B cell (primary cell): ENCODE measurements around the gene SMIM1. TPM values are rescaled to one million over a fixed set of nuclear protein-coding genes. Genes with fewer than 3 reads are reported as not detected.
"Not testable (repeated sequence)": the region's sequence is repeated elsewhere in the genome, so short reads cannot be mapped to it uniquely, and the experiment has no call there.

Experiments
- ATAC-seq: fragments of 200-7000 bp; cut with Tn5 transposase; one replicate; pipeline ENCODE4 v1.10.0; 2021; ENCODE audit warnings: low read depth, mild to moderate bottlenecking, moderate number of reproducible peaks, moderate library complexity
- CTCF ChIA-PET: fragments of 350-600 bp; sonication (Branson Sonifier 250); formaldehyde crosslinking; loops from one replicate; lab custom pipeline; 2021; ENCODE audit warnings: antibody characterized with exemption, inconsistent platforms; lab: Charles Lee
- POLR2A ChIA-PET: fragments of 350-600 bp; sonication (Branson Sonifier 250); formaldehyde crosslinking; loops from one replicate; lab custom pipeline; 2021; ENCODE audit warnings: antibody characterized with exemption; lab: Charles Lee
- DNase-seq: peaks from one replicate; pipeline ENCODE4 v3.0.0; 2013
- H2AFZ ChIP-seq: 2 replicates; pipeline ENCODE4 v1.6.1; 2012; ENCODE audit warnings: mild to moderate bottlenecking, low read depth, low read length; ENCODE audit not compliant: insufficient read depth, poor library complexity, severe bottlenecking
- H3K27ac ChIP-seq, 2 donors: 1 replicate in 1 of 2; 2 replicates in 1 of 2; pipeline ENCODE4 v1.5.1; 2012 to 2013; ENCODE audit warnings: low read length in 2 of 2, mild to moderate bottlenecking in 2 of 2, moderate library complexity in 1 of 2
- H3K27me3 ChIP-seq, 4 experiments: fragments of 200-600 bp in 1 of 4; sonication (generic) in 1 of 4; replicated peaks in 1 of 4; 1 replicate in 2 of 4; 2 replicates in 2 of 4; pipeline versions ENCODE4 v1.6.1 to v1.7.0; 2013 to 2016; ENCODE audit warnings: low read length in 3 of 4, mild to moderate bottlenecking in 2 of 4, mixed read lengths in 1 of 4, moderate library complexity in 1 of 4; ENCODE audit not compliant: insufficient read depth in 4 of 4, control insufficient read depth in 3 of 4; ENCODE audit errors: control extremely low read depth in 1 of 4
- H3K36me3 ChIP-seq, 2 experiments: replicated peaks in 1 of 2; 1 replicate in 1 of 2; 2 replicates in 1 of 2; pipeline versions ENCODE4 v1.6.1 to v1.7.1; 2013; ENCODE audit warnings: low read length in 1 of 2; ENCODE audit not compliant: insufficient read depth in 2 of 2, control insufficient read depth in 1 of 2; ENCODE audit errors: control extremely low read depth in 1 of 2, extremely low read depth in 1 of 2
- H3K4me1 ChIP-seq, 2 donors: fragments of 200-600 bp in 1 of 2; sonication (generic) in 1 of 2; 1 replicate in 1 of 2; 2 replicates in 1 of 2; pipeline versions ENCODE4 v1.5.1 to v1.6.1; 2013 to 2017; ENCODE audit warnings: low read length in 2 of 2; ENCODE audit not compliant: control insufficient read depth in 2 of 2, insufficient read depth in 2 of 2
- H3K4me2 ChIP-seq: replicated peaks from 2 replicates; pipeline ENCODE3; 2012; ENCODE audit warnings: mild to moderate bottlenecking, low read depth, low read length; ENCODE audit not compliant: poor library complexity, severe bottlenecking
- H3K4me3 ChIP-seq, 5 experiments: fragments of 200-600 bp in 1 of 5; sonication (generic) in 1 of 5; 1 replicate in 3 of 5; 2 replicates in 2 of 5; pipeline versions ENCODE4 v1.5.1 to v1.7.0; 2011 to 2016; ENCODE audit warnings: low read length in 4 of 5, mild to moderate bottlenecking in 4 of 5, low read depth in 2 of 5, control low read depth in 1 of 5, moderate library complexity in 1 of 5; ENCODE audit not compliant: insufficient read depth in 1 of 5; ENCODE audit errors: control extremely low read depth in 1 of 5, extremely low read depth in 1 of 5
- H3K79me2 ChIP-seq: fragments of 200-600 bp; sonication (generic); one replicate; pipeline ENCODE4 v1.6.0; 2016; ENCODE audit warnings: low read length; ENCODE audit not compliant: control insufficient read depth, insufficient read depth
- H3K9ac ChIP-seq: fragments of 200-600 bp; sonication (generic); 2 replicates; pipeline ENCODE4 v1.6.1; 2017; ENCODE audit warnings: mild to moderate bottlenecking, low read length, moderate library complexity
- H3K9me3 ChIP-seq, 3 donors: one replicate each; pipeline versions ENCODE4 v1.6.1 to v1.7.1; 2013; ENCODE audit warnings: low read length in 2 of 3; ENCODE audit not compliant: control insufficient read depth in 2 of 3, insufficient read depth in 1 of 3; ENCODE audit errors: control extremely low read depth in 1 of 3
- H4K20me1 ChIP-seq: 2 replicates; pipeline ENCODE4 v1.6.0; 2012; ENCODE audit warnings: mild to moderate bottlenecking, low read length; ENCODE audit not compliant: insufficient read depth, control insufficient read depth, poor library complexity, severe bottlenecking
- H3K27ac Mint-ChIP-seq: one replicate; pipeline ENCODE4 v1.8.0; 2021; ENCODE audit warnings: mixed read lengths
- H3K27me3 Mint-ChIP-seq: one replicate; pipeline ENCODE4 v1.8.0; 2021; ENCODE audit warnings: mixed read lengths
- H3K4me1 Mint-ChIP-seq: one replicate; pipeline ENCODE4 v1.8.0; 2021; ENCODE audit warnings: mixed read lengths
- H3K4me3 Mint-ChIP-seq: one replicate; pipeline ENCODE4 v1.8.0; 2021; ENCODE audit warnings: mixed read lengths
- H3K9me3 Mint-ChIP-seq: one replicate; pipeline ENCODE4 v1.8.0; 2022; ENCODE audit warnings: mixed read lengths; ENCODE audit not compliant: insufficient read depth
- EZH2 ChIP-seq: IDR thresholded peaks from 2 replicates; pipeline ENCODE4 v1.6.1; 2012; ENCODE audit warnings: borderline replicate concordance, low read depth, mild to moderate bottlenecking, moderate library complexity, low read length; ENCODE audit not compliant: insufficient read depth, poor library complexity, severe bottlenecking
- WGBS: methylation state at CpG from one replicate; pipeline ENCODE4 v1.1.5; 2013; ENCODE audit warnings: missing lambda C conversion rate; ENCODE audit not compliant: insufficient coverage; 5-methylcytosine and 5-hydroxymethylcytosine counted together
- intact Hi-C: fragments of 100-400 bp; cut with micrococcal nuclease; formaldehyde crosslinking; loops from one replicate; pipeline ENCODE4 v1.10.0; 2022
- polyA plus RNA-seq: library from polyadenylated mRNA; depleted of rRNA; stranded (reverse); fragments of >200 nt; gene quantifications from 2 replicates; pipeline ENCODE4 v1.2.3, GENCODE V29; 2012
- total RNA-seq, 2 donors: library from RNA; stranded (reverse); fragments of 120-200 nt in 1 of 2; gene quantifications; 1 replicate in 1 of 2; 2 replicates in 1 of 2; pipeline versions ENCODE4 v1.2.3 to v1.2.4, GENCODE V29; 2013 to 2022
- TF ChIP-seq, protein P1 (sequence below): fragments of 200-600 bp; IDR thresholded peaks from one replicate; pipeline ENCODE4 v1.8.0; 2022; ENCODE audit warnings: antibody characterized with exemption, mild to moderate bottlenecking

Gene SMIM1
- total and polyA plus RNA-seq, 2 donors (not counting 1 experiment from before 2014, with no cell fraction given) = 2.6 to 9.0 TPM

DNA sequence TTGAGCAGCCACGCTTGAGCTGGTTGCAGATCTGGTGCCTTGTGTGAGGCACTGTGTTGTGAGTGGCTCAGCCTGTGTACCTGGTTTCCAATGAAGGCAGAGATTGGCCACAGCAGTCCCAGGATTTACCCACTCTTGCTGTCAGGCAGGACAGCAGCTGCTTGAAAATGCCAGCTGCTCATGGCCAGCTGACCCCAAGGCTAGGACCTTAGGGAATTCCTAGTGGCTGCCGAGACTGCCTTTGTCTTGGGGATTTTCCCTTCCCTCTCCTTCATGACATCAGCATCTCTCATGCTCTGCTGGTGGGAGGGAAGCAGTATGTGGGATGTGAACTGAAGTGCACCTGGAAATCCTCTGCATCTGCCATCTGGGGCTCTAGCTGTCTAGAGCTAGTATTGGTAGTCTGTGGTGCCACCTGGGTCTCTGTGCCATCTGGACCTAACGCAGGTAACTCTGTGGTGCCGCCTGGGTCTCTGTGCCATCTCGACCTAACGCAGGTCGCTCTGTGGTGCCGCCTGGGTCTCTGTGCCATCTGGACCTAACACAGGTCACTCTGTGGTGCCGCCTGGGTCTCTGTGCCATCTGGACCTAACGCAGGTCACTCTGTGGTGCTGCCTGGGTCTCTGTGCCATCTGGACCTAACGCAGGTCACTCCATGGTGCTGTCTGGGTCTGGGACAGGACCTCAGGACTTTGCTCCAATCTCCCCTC lies 27.6 kb downstream of the SMIM1 start:
- WGBS = 96% methylated on average over 10 of the region's 11 CpGs
- H3K27me3 Mint-ChIP-seq = peaks cover 22% of the 10 kb centered on the region
- POLR2A ChIA-PET = no interaction called here

DNA sequence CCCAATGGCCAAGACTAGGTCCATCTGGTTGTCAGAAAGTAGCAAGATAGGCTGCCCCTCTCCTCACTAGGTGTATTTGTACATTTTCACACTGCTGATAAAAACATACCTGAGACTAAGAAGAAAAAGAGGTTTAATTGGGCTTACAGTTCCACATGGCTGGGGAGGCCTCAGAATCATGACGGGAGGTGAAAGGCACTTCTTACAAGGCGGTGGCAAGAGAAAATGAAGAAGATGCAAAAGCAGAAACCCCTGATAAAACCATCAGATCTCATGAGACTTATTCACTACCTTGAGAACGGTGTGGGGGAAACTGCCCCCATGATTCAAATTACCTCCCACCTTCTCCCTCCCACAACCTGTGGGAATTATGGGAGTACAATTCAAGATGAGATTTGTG lies 28.2 kb downstream of the SMIM1 start:
- not testable (repeated sequence) for H4K20me1 ChIP-seq
- intact Hi-C loops = loop anchor here (5.0 kb wide), 1 partner anchor 348 kb away; the partner anchor contains the start of gene ARHGEF16

More for the DNA sequence above, 27.6 kb downstream of the SMIM1 start:
- H3K27ac ChIP-seq = no peak overlapping the region
- peaks cover 8% of the 10 kb centered on the region for H4K20me1 ChIP-seq
- H3K4me1 ChIP-seq = peaks cover 12 to 15% of the 10 kb centered on the region in 2 donors
- no peak overlapping the region for H3K4me3 ChIP-seq
- ATAC-seq = no peak
- no peak overlapping the region for H3K9ac ChIP-seq
- no peak overlapping the region for H2AFZ ChIP-seq
- Mint-ChIP-seq H3K9me3 (no peaks in the 10 kb centered on the region), H3K27ac (no peak overlapping the region), H3K4me3 (no peak overlapping the region), H3K4me1 (peaks cover 18% of the 10 kb centered on the region)
- DNase-seq = no peak
- peaks cover 8% of the 10 kb centered on the region for H3K79me2 ChIP-seq
- peaks cover 0 to 14% (median 4%) of the 10 kb centered on the region in 4 experiments for H3K27me3 ChIP-seq
- CTCF ChIA-PET = interaction anchor here (1.1 kb wide), 1 partner anchor 347 kb away, joined by 5 read pairs; no protein-coding TSS in a partner anchor
- intact Hi-C loops = loop anchor here (5.0 kb wide), 1 partner anchor 348 kb away; the partner anchor contains the start of gene ARHGEF16
- no peaks in the 10 kb centered on the region for H3K9me3 ChIP-seq
- H3K36me3 ChIP-seq = no peaks in the 10 kb centered on the region
- H3K4me2 ChIP-seq = no peak overlapping the region
- TF ChIP-seq EZH2 = no peak
- TF ChIP-seq, protein P1, sequence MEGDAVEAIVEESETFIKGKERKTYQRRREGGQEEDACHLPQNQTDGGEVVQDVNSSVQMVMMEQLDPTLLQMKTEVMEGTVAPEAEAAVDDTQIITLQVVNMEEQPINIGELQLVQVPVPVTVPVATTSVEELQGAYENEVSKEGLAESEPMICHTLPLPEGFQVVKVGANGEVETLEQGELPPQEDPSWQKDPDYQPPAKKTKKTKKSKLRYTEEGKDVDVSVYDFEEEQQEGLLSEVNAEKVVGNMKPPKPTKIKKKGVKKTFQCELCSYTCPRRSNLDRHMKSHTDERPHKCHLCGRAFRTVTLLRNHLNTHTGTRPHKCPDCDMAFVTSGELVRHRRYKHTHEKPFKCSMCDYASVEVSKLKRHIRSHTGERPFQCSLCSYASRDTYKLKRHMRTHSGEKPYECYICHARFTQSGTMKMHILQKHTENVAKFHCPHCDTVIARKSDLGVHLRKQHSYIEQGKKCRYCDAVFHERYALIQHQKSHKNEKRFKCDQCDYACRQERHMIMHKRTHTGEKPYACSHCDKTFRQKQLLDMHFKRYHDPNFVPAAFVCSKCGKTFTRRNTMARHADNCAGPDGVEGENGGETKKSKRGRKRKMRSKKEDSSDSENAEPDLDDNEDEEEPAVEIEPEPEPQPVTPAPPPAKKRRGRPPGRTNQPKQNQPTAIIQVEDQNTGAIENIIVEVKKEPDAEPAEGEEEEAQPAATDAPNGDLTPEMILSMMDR = no peak

More for the DNA sequence above, 28.2 kb downstream of the SMIM1 start:
- H3K9me3 Mint-ChIP-seq, DNase-seq, H3K4me2 ChIP-seq, H3K4me3 ChIP-seq, POLR2A ChIA-PET, H3K36me3 ChIP-seq, H3K4me1 ChIP-seq, H3K27ac Mint-ChIP-seq, H3K9ac ChIP-seq, H3K79me2 ChIP-seq, ATAC-seq, H3K4me3 Mint-ChIP-seq, H3K9me3 ChIP-seq, H3K27ac ChIP-seq: not testable (repeated sequence)
- H3K27me3 ChIP-seq = peaks cover 0 to 14% (median 4%) of the 10 kb centered on the region in 4 experiments
- H2AFZ ChIP-seq = peak overlapping the region; percentile 51
- H3K4me1 Mint-ChIP-seq = peaks cover 13% of the 10 kb centered on the region
- H3K27me3 Mint-ChIP-seq = peaks cover 29% of the 10 kb centered on the region
- no CpG with 5 or more reads among the region's 3 CpGs for WGBS
- CTCF ChIA-PET = interaction anchor here (1.0 to 3.6 kb wide), 4 partner anchors 25 to 348 kb away, joined by 4 to 15 read pairs (median 4); no protein-coding TSS in a partner anchor
